ENCODE data around the gene LRRC37B.
"Not testable (repeated sequence)": the region's sequence is repeated elsewhere in the genome, so short reads cannot be mapped to it uniquely, and the experiment has no call there.

LRRC37B gene

DNA sequence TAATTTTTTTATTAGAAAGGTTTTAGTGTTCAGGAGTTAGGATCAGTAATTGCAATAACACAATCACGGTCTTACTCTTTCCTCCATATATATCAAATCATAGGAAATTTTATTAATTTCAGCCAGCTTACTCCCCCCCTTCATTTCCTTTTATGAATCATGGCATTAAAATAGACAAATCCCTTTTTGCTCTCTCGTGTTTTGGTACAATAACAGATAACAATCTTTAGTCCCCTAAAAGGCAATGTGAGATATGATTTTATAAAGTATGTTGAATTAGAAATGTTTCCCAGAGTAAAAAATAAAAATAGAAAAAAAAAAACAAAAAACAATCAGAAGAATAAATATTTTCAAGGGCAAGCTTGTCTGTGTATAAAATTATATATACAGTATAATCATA lies 92.5 kb downstream of the LRRC37B start:
- Histone ChIP-seq H3K9me3 (no peaks in the 10 kb centered on the region), H3K4me3 (ENCODE audit: low read depth in 1 of 2, low read length in 1 of 2) (no peak overlapping the region), H3K4me1 (ENCODE audit: control insufficient read depth in 1 of 2, insufficient read depth in 1 of 2, low read depth in 1 of 2, low read length in 1 of 2) (peaks cover 9 to 13% of the 10 kb centered on the region in 2 experiments), H3K36me3 (no peaks in the 10 kb centered on the region), H3K27me3 (no peaks in the 10 kb centered on the region), H3K27ac (no peak overlapping the region)
- TF ChIP-seq, protein P1, sequence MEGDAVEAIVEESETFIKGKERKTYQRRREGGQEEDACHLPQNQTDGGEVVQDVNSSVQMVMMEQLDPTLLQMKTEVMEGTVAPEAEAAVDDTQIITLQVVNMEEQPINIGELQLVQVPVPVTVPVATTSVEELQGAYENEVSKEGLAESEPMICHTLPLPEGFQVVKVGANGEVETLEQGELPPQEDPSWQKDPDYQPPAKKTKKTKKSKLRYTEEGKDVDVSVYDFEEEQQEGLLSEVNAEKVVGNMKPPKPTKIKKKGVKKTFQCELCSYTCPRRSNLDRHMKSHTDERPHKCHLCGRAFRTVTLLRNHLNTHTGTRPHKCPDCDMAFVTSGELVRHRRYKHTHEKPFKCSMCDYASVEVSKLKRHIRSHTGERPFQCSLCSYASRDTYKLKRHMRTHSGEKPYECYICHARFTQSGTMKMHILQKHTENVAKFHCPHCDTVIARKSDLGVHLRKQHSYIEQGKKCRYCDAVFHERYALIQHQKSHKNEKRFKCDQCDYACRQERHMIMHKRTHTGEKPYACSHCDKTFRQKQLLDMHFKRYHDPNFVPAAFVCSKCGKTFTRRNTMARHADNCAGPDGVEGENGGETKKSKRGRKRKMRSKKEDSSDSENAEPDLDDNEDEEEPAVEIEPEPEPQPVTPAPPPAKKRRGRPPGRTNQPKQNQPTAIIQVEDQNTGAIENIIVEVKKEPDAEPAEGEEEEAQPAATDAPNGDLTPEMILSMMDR (IDR thresholded peaks at IDR 0.05): no peak

DNA sequence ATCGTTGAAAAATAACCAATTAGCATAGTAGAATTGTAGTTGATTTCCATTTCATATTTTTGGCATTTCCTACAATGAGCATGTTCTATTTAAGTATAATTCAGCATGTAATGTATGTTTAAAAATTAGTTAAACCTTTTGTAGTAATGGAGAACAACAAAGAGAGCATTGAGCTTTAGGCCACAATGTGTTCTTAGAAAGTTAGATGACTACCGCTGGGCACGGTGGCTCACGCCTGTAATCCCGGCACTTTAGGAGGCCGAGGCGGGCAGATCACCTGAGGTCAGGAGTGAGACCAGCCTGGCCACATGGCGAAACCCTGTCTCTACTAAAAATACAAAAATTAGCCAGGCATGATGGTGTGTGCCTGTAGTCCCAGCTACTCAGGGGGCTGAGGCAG lies 93.1 kb downstream of the LRRC37B start:
- H3K4me3 ChIP-seq (ENCODE audit: low read depth in 1 of 2, low read length in 1 of 2); H3K27ac ChIP-seq; H3K27me3 ChIP-seq; H3K9me3 ChIP-seq; H3K36me3 ChIP-seq: not testable (repeated sequence)
- H3K4me1 ChIP-seq (ENCODE audit: control insufficient read depth in 1 of 2, insufficient read depth in 1 of 2, low read depth in 1 of 2, low read length in 1 of 2): peaks cover 9 to 13% of the 10 kb centered on the region in 2 experiments

DNA sequence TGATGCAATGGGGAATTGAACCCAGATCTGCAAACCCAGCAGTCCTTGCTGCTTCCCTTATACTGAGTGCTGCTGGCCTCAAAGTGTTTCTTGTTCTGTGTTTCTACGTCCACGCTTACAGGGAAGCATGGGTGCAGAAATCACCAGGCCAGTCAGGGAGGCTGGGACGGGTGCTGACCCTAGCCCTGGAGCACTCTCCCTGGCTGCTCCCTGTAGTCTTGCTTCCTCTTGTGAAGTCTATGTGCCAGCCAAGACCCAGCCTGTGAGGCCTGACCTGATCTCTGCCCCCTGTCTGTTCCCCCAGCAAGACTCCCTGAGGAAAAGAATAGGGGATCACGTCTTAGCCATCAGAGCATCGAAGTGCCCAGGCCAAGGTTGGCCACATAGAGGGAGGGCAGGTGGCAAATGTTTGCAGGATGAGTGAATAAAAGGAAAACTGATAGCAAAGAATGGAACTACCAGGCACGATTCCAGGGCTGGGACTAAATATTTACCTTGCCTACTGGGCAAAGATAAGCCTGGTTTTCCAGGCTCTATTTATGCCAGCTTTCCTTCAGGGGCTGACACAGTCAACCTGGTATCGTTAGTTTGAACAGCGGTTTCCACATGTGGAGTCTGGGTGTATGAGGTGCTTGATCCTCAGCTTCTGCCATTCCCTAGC lies 93.9 kb downstream of the LRRC37B start:
- no peak overlapping the region for H3K27ac ChIP-seq
- H3K9me3 ChIP-seq: no peaks in the 10 kb centered on the region
- TF ChIP-seq, protein P1 (IDR thresholded peaks at IDR 0.05): no peak
- no peaks in the 10 kb centered on the region for H3K36me3 ChIP-seq
- peaks cover 14 to 17% of the 10 kb centered on the region in 2 experiments for H3K4me1 ChIP-seq (ENCODE audit: control insufficient read depth in 1 of 2, insufficient read depth in 1 of 2, low read depth in 1 of 2, low read length in 1 of 2)
- H3K4me3 ChIP-seq (ENCODE audit: low read depth in 1 of 2, low read length in 1 of 2): no peak overlapping the region
- H3K27me3 ChIP-seq: no peaks in the 10 kb centered on the region

DNA sequence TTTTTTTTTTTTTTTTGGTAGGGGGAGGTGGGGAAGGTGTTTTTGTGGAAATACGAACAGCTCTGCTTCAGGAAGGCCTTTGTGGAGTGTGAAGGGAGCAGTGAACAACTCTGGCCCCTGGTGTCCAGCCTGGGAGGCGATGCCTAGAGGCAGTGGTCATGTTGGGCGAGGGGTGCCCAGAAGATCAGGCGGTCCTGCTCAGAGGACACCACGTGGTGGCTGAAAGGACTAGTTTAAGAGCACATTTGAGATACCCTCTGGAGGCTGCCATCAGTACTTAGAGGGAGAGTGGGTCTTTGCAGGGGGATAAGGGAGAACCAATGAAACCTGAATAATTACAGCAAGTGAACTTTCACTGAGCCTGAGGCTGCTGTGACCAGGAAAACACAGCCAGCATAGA lies 95.0 kb downstream of the LRRC37B start:
- H3K36me3 ChIP-seq: no peaks in the 10 kb centered on the region
- H3K9me3 ChIP-seq: no peaks in the 10 kb centered on the region
- no peaks in the 10 kb centered on the region for H3K27me3 ChIP-seq
- peaks cover 24 to 27% of the 10 kb centered on the region in 2 experiments for H3K4me1 ChIP-seq (ENCODE audit: control insufficient read depth in 1 of 2, insufficient read depth in 1 of 2, low read depth in 1 of 2, low read length in 1 of 2)
- H3K27ac ChIP-seq: no peak overlapping the region
- TF ChIP-seq, protein P1 (IDR thresholded peaks at IDR 0.05): no peak
- H3K4me3 ChIP-seq (ENCODE audit: low read depth in 1 of 2, low read length in 1 of 2): no peak overlapping the region

DNA sequence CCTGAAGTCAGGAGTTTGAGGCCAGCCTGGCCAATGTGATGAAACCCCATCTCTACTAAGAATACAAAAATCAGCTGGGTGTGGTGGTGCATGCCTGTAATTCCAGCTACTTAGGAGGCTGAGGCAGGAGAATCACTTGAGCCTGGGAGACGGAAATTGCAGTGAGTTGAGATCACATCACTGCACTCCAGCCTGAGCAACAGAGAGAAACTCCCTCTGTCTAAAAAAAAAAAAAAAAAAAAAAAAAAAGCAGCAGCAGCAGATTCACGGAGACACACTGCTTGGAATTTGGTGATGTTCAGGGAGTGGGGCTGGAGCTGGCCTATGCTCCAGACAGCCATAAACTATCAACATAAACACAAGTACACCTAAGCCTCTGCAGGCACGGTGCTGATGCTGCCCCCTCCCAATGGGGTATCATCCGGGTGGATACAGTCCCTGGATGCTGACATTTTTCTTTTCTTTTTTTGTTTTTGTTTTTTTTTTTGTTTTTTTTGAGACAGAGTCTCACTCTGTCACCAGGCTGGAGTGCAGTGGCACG lies 95.5 kb downstream of the LRRC37B start:
- H3K4me1 ChIP-seq (ENCODE audit: control insufficient read depth in 1 of 2, insufficient read depth in 1 of 2, low read depth in 1 of 2, low read length in 1 of 2): peaks cover 30 to 32% of the 10 kb centered on the region in 2 experiments
- H3K27me3 ChIP-seq: no peaks in the 10 kb centered on the region
- TF ChIP-seq, protein P1 (IDR thresholded peaks at IDR 0.05): no peak
- H3K4me3 ChIP-seq (ENCODE audit: low read depth in 1 of 2, low read length in 1 of 2): no peak overlapping the region
- no peak overlapping the region for H3K27ac ChIP-seq
- no peaks in the 10 kb centered on the region for H3K36me3 ChIP-seq
- H3K9me3 ChIP-seq: no peaks in the 10 kb centered on the region

Data from neutrophil (primary cell).